ENCODE results near the gene MTG2.

The MTG2 gene

GRCh38 chr20:62178316-62179161 lies 4.3 kb upstream of the MTG2 start:
- no peak overlapping the region for H3K4me3 ChIP-seq (ENCODE audit: low read depth, low read length)
- TF ChIP-seq CTCF (IDR thresholded peaks at IDR 0.05; ENCODE audit: low read depth, low read length) = no peak

GRCh38 chr20:62179162-62179504 lies 3.7 kb upstream of the MTG2 start:
- no peak for TF ChIP-seq CTCF (IDR thresholded peaks at IDR 0.05; ENCODE audit: low read depth, low read length)
- H3K4me3 ChIP-seq (ENCODE audit: low read depth, low read length) = no peak overlapping the region

- TF ChIP-seq CTCF (IDR thresholded peaks at IDR 0.05; ENCODE audit: low read depth, low read length) = no peak
- H3K4me3 ChIP-seq (ENCODE audit: low read depth, low read length) = peak overlapping the region; percentile 96
These were observed 1.0 kb upstream of the MTG2 start for GRCh38 chr20:62181808-62182207.

GRCh38 chr20:62183426-62184142 lies 756 bp downstream of the MTG2 start:
- no peak for TF ChIP-seq CTCF (IDR thresholded peaks at IDR 0.05; ENCODE audit: low read depth, low read length)
- H3K4me3 ChIP-seq (ENCODE audit: low read depth, low read length) = peak overlapping the region; percentile 96

- TF ChIP-seq CTCF (IDR thresholded peaks at IDR 0.05; ENCODE audit: low read depth, low read length) = no peak
- H3K4me3 ChIP-seq (ENCODE audit: low read depth, low read length) = no peak overlapping the region
These were observed 3.2 kb downstream of the MTG2 start for GRCh38 chr20:62186096-62186426.

- TF ChIP-seq CTCF (IDR thresholded peaks at IDR 0.05; ENCODE audit: low read depth, low read length) = no peak
- no peak overlapping the region for H3K4me3 ChIP-seq (ENCODE audit: low read depth, low read length)
These were observed 4.3 kb downstream of the MTG2 start for GRCh38 chr20:62186887-62187866.
